OCI-LY3 (cell line): ENCODE data around the gene OSCAR.

Experiments
- H2AFZ ChIP-seq: fragments of 200-600, 300-600 bp; shearing (Covaris generic); 2 replicates; pipeline ENCODE4 v1.6.0; 2014; ENCODE audit warnings: antibody characterized with exemption, low read depth, low read length
- H3K27ac ChIP-seq: fragments of 200-600, 300-600 bp; sonication (generic); 2 replicates; pipeline ENCODE4 v1.5.1; 2014; ENCODE audit warnings: mild to moderate bottlenecking, low read length, moderate library complexity, mixed read lengths
- H3K27me3 ChIP-seq: fragments of 200-600, 300-600 bp; sonication (generic); 2 replicates; pipeline ENCODE4 v1.6.1; 2014; ENCODE audit warnings: low read depth, low read length, mixed read lengths
- H3K36me3 ChIP-seq: fragments of 200-600, 300-600 bp; sonication (generic); replicated peaks from 2 replicates; pipeline ENCODE3; 2014; ENCODE audit warnings: low read depth, low read length, mixed read lengths
- H3K4me1 ChIP-seq: fragments of 300-600, 200-600 bp; sonication (generic); 2 replicates; pipeline ENCODE4 v1.6.1; 2014; ENCODE audit warnings: low read length, mixed read lengths
- H3K4me2 ChIP-seq: fragments of 200-600, 300-600 bp; sonication (generic); 2 replicates; pipeline ENCODE4 v1.6.1; 2014; ENCODE audit warnings: low read length, mixed read lengths
- H3K4me3 ChIP-seq: fragments of 300-600, 200-600 bp; sonication (generic); 2 replicates; pipeline ENCODE4 v1.5.1; 2014; ENCODE audit warnings: antibody characterized with exemption, mild to moderate bottlenecking, low read length, moderate library complexity
- H3K79me2 ChIP-seq: fragments of 300-600, 200-600 bp; shearing (Covaris generic); 2 replicates; pipeline ENCODE4 v1.6.1; 2014; ENCODE audit warnings: mild to moderate bottlenecking, low read length, mixed read lengths
- H3K9ac ChIP-seq: fragments of 300-600, 200-600 bp; shearing (Covaris generic); 2 replicates; pipeline ENCODE4 v1.6.0; 2014; ENCODE audit warnings: mild to moderate bottlenecking, low read length, moderate library complexity
- H3K9me3 ChIP-seq: fragments of 200-600, 300-600 bp; shearing (Covaris generic); 2 replicates; pipeline ENCODE4 v1.6.1; 2014; ENCODE audit warnings: low read length, mixed read lengths; ENCODE audit not compliant: insufficient read depth
- H4K20me1 ChIP-seq: fragments of 200-600, 300-600 bp; sonication (generic); 2 replicates; pipeline ENCODE4 v1.6.1; 2016; ENCODE audit warnings: low read length, mixed read lengths; ENCODE audit not compliant: insufficient read depth
- EZH2phosphoT487 ChIP-seq: fragments of 200-600 bp; shearing (Covaris generic); IDR thresholded peaks from 2 replicates; pipeline ENCODE4 v1.6.1; 2018; ENCODE audit warnings: antibody characterized with exemption, mixed run types, low read depth
- TF ChIP-seq, protein P1 (sequence below): fragments of 200-600, 300-600 bp; sonication (generic); IDR thresholded peaks from 2 replicates; pipeline ENCODE4 v1.5.1; 2014; ENCODE audit warnings: antibody characterized with exemption, low read length, low read depth

The OSCAR gene

DNA sequence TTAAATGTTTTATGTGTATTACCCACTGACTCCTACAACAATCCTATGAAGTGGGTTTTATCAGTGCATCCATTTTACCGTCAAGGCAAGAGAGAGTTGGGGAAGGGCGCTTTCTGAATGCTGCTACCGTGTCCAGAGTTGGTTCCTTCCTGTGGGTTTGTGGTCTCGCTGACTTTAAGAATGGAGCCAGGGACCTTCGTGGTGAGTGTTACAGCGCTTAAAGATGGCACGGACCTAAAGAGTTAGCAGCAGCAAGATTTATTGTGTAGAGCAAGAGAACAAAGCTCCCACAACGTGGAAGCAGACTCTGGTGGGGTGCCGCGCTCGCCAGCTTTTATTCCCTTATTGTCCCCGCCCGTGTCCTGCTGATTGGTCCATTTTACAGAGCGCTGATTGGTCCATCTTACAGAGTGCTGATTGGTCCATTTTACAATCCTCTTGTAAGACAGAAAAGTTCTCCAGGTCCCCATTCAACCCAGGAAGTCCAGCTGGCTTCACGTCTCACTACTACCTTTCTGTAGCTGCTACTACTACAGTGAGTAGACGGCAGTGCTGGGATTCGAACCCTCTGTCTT is 6.1 kb downstream of the OSCAR start:
- no peak overlapping the region for H3K9ac ChIP-seq
- no peak overlapping the region for H3K4me2 ChIP-seq
- no peak overlapping the region for H2AFZ ChIP-seq
- H3K27ac ChIP-seq: no peak overlapping the region
- H4K20me1 ChIP-seq: no peaks in the 10 kb centered on the region
- H3K36me3 ChIP-seq: no peaks in the 10 kb centered on the region
- no peaks in the 10 kb centered on the region for H3K9me3 ChIP-seq
- no peak overlapping the region for H3K4me3 ChIP-seq
- no peaks in the 10 kb centered on the region for H3K27me3 ChIP-seq
- TF ChIP-seq, protein P1, sequence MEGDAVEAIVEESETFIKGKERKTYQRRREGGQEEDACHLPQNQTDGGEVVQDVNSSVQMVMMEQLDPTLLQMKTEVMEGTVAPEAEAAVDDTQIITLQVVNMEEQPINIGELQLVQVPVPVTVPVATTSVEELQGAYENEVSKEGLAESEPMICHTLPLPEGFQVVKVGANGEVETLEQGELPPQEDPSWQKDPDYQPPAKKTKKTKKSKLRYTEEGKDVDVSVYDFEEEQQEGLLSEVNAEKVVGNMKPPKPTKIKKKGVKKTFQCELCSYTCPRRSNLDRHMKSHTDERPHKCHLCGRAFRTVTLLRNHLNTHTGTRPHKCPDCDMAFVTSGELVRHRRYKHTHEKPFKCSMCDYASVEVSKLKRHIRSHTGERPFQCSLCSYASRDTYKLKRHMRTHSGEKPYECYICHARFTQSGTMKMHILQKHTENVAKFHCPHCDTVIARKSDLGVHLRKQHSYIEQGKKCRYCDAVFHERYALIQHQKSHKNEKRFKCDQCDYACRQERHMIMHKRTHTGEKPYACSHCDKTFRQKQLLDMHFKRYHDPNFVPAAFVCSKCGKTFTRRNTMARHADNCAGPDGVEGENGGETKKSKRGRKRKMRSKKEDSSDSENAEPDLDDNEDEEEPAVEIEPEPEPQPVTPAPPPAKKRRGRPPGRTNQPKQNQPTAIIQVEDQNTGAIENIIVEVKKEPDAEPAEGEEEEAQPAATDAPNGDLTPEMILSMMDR: no peak
- TF ChIP-seq EZH2phosphoT487: no peak
- no peaks in the 10 kb centered on the region for H3K79me2 ChIP-seq
- H3K4me1 ChIP-seq: peaks cover 6% of the 10 kb centered on the region; the same call in 1 of the 2 replicates

DNA sequence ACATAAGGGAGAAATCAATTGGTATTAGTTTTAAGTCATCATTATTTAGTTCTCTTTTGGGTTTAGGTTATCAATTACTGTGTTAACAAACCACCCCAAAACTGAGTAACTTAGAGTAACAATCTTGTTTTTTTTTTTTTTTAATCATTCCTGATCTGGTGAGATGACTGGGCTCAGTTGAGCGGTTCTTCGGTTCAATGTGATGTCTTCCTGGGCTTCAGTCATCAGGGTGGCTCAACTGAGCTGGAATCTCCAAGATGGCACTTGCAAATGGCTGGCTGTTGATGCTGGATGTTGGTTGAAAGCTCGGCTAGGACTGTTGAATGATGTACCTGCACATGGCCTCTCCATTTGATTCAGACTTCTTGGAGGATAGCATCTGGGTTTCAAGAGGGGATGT is 16.2 kb downstream of the OSCAR start:
- H3K36me3 ChIP-seq: no peaks in the 10 kb centered on the region
- H4K20me1 ChIP-seq: no peaks in the 10 kb centered on the region
- H3K9me3 ChIP-seq: 0 out of 2 replicates have a peak, but pooled peaks cover 2% of the 10 kb centered on the region
- H2AFZ ChIP-seq: no peak overlapping the region
- no peak overlapping the region for H3K4me3 ChIP-seq
- H3K79me2 ChIP-seq: no peaks in the 10 kb centered on the region
- H3K9ac ChIP-seq: no peak overlapping the region
- no peaks in the 10 kb centered on the region for H3K4me1 ChIP-seq
- TF ChIP-seq, protein P1: no peak
- TF ChIP-seq EZH2phosphoT487: no peak
- H3K4me2 ChIP-seq: no peak overlapping the region
- H3K27me3 ChIP-seq: no peaks in the 10 kb centered on the region
- H3K27ac ChIP-seq: no peak overlapping the region

DNA sequence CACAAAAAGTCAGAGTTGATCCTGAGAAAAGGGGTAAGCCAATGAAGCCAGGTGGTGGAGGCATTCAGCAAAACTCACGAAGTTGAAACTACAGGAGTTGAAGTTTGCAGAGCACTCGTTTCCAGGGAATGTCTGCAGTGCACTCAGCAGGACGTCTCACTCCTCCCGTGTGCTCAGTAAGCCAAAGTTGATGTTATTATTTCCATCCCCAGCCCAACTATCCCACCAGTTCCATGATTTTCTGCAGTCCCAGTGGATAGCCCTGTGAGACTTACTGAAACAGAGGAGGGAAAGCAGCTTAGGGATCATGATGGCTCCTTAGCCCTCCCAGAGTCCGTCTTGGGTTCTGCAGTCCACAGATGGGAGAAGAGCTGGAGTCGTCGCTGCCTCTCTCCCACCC is 19.6 kb downstream of the OSCAR start, which contains the start of gene TARM1:
Gene TARM1 (minus strand): TSS at position 334 of the 400 bp plus-strand sequence. CDS start 25 bp downstream, at position 309.
- TF ChIP-seq, protein P1: no peak
- TF ChIP-seq EZH2phosphoT487: no peak

DNA sequence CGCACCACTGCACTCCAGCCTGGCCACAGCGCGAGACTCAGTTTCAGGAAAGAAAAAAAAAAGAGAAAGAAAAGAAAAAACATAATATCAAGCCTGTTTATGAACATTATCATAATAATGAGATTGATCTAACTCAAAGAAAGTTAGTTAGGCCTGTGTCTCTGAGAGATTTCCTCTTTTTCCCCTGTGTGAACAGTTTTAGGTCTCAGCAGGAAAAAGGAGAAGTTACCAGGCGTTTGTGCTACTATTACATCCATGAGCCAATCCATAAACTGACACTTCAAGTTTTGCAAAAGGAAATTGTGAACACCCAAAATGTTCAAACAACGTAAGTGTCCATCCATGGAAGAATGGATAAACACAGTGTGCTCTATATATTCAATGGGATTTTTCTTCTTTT is 23.3 kb downstream of the OSCAR start:
- Histone ChIP-seq H3K27ac (no peak overlapping the region), H3K4me2 (no peak overlapping the region), H4K20me1 (no peaks in the 10 kb centered on the region), H3K79me2 (no peaks in the 10 kb centered on the region), H2AFZ (no peak overlapping the region), H3K9ac (no peak overlapping the region), H3K36me3 (no peaks in the 10 kb centered on the region), H3K27me3 (no peaks in the 10 kb centered on the region), H3K9me3 (no peaks in the 10 kb centered on the region), H3K4me3 (no peak overlapping the region), H3K4me1 (no peaks in the 10 kb centered on the region)
- TF ChIP-seq, protein P1: no peak
- TF ChIP-seq EZH2phosphoT487: no peak

More for the DNA sequence above, 19.6 kb downstream of the OSCAR start, which contains the start of gene TARM1:
- Histone ChIP-seq H3K4me2 (no peak within 1 kb of the TSS), H3K27ac (no peak within 1 kb of the TSS), H4K20me1 (no peaks in the 10 kb centered on the region), H3K36me3 (no peaks in the 10 kb centered on the region), H3K4me3 (no peak within 1 kb of the TSS), H3K4me1 (no peaks in the 10 kb centered on the region), H3K79me2 (no peaks in the 10 kb centered on the region), H3K9me3 (0 out of 2 replicates have a peak, but pooled peaks cover 2% of the 10 kb centered on the region), H3K27me3 (no peaks in the 10 kb centered on the region), H2AFZ (no peak within 1 kb of the TSS), H3K9ac (no peak within 1 kb of the TSS)
